Osteocyte (in vitro differentiated cells): Measurements from ENCODE around the gene CD48. TPM values are rescaled to one million over a fixed set of nuclear protein-coding genes. Genes with fewer than 3 reads are reported as not detected.
"Not testable (repeated sequence)": the region's sequence is repeated elsewhere in the genome, so short reads cannot be mapped to it uniquely, and the experiment has no call there.

Experiments
- DNase-seq: peaks from one replicate; pipeline ENCODE4 v3.0.0; 2021; ENCODE audit warnings: mixed read lengths; ENCODE audit not compliant: unreplicated experiment; ENCODE audit errors: extremely low spot score
- H3K27ac Mint-ChIP-seq: one replicate; pipeline ENCODE4 v1.8.0; 2021; ENCODE audit warnings: mild to moderate bottlenecking, mixed read lengths; ENCODE audit not compliant: unreplicated experiment
- H3K27me3 Mint-ChIP-seq: one replicate; pipeline ENCODE4 v1.8.0; 2021; ENCODE audit warnings: mixed read lengths; ENCODE audit not compliant: unreplicated experiment
- H3K36me3 Mint-ChIP-seq: one replicate; pipeline ENCODE4 v1.8.0; 2021; ENCODE audit warnings: mixed read lengths; ENCODE audit not compliant: unreplicated experiment
- H3K4me1 Mint-ChIP-seq: one replicate; pipeline ENCODE4 v1.8.0; 2021; ENCODE audit warnings: mixed read lengths; ENCODE audit not compliant: unreplicated experiment
- H3K4me3 Mint-ChIP-seq: one replicate; pipeline ENCODE4 v1.8.0; 2021; ENCODE audit warnings: mild to moderate bottlenecking, moderate library complexity, mixed read lengths; ENCODE audit not compliant: unreplicated experiment
- H3K9me3 Mint-ChIP-seq: one replicate; pipeline ENCODE4 v1.8.0; 2021; ENCODE audit warnings: mixed read lengths; ENCODE audit not compliant: unreplicated experiment
- CTCF ChIP-seq: fragments of 200-600 bp; sonication (generic); IDR thresholded peaks from 2 replicates; pipeline ENCODE4 v1.5.0; 2021; ENCODE audit warnings: antibody characterized with exemption, mild to moderate bottlenecking, moderate library complexity
- total RNA-seq: library from RNA; stranded (reverse); gene quantifications from 2 replicates; pipeline ENCODE4 v1.2.1, GENCODE V29; 2021

Gene CD48
- total RNA-seq, 1 donor from 2014 or later = not detected

DNA sequence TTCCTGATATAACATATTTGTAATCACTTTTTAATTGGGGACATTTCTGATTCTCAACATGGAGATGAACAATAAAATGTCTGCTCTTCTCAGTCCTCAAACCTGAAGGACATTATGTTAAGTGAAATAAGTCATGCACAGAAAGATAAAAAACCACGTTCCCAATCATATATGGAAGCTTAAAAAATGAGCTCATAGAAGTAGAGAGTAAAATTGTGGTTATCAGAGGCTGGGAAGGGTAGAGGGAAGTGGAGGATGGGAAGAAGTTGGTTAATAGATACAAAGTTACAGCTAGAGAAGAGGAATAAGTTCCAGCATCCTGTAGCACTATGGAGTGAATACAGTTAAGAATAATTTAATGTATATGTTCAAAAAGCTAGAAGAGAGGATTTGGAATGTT, 1.5 kb upstream of the CD48 start:
- H3K9me3 Mint-ChIP-seq = no peaks in the 10 kb centered on the region
- TF ChIP-seq CTCF = no peak
- H3K27me3 Mint-ChIP-seq = peaks cover 2% of the 10 kb centered on the region
- no peak overlapping the region for H3K27ac Mint-ChIP-seq
- H3K36me3 Mint-ChIP-seq = no peaks in the 10 kb centered on the region
- no peaks in the 10 kb centered on the region for H3K4me1 Mint-ChIP-seq
- DNase-seq = no peak
- H3K4me3 Mint-ChIP-seq = no peak overlapping the region

- not testable (repeated sequence) for H3K27ac Mint-ChIP-seq, DNase-seq, H3K4me3 Mint-ChIP-seq, H3K27me3 Mint-ChIP-seq, H3K4me1 Mint-ChIP-seq, H3K9me3 Mint-ChIP-seq, H3K36me3 Mint-ChIP-seq
Observed at GRCh38 chr1:160712525-160713080, 981 bp upstream of the CD48 start.

- no peak for DNase-seq
- no peaks in the 10 kb centered on the region for H3K4me1 Mint-ChIP-seq
- H3K36me3 Mint-ChIP-seq = no peaks in the 10 kb centered on the region
- H3K27ac Mint-ChIP-seq = no peak overlapping the region
- no peaks in the 10 kb centered on the region for H3K27me3 Mint-ChIP-seq
- TF ChIP-seq CTCF = no peak
- H3K4me3 Mint-ChIP-seq = no peak overlapping the region
- H3K9me3 Mint-ChIP-seq = no peaks in the 10 kb centered on the region
Observed at GRCh38 chr1:160711276-160711601, 383 bp downstream of the CD48 start.

DNA sequence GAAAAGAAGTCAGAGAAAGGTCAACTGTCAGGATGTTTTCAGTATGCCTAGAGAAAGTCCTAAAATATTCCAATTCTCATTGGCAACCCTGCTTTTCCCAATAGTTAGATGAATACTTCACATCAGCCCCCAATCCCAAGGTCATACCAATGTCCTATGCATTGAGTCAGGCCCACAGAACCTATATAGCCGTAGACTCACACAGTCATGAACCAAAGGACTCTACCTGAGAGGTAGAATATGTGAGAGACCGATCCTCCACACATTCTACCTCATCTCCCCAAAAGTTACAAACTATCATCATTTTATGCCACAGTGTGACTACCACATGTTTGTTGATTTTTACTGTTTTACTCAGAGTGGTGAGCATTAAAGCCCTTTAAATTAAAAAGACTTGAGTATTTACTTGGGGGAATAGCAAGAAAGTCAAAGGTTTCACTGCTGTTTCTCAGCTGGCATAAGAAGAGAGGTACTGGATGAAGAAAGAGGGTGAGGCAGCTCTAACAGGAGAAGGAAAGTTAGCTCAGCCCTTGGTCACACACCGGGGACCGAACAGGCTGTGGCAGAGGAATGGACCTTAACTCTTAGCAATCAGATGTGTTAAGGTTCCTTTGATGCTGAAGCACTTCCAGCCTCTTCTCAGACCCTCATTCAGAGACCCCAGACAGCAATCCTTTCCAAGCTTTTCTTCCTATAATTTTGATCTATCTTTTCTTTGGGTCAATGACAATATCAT, 937 bp downstream of the CD48 start:
- no peak for DNase-seq
- H3K36me3 Mint-ChIP-seq = no peaks in the 10 kb centered on the region
- no peak overlapping the region for H3K27ac Mint-ChIP-seq
- no peaks in the 10 kb centered on the region for H3K9me3 Mint-ChIP-seq
- H3K4me3 Mint-ChIP-seq = no peak overlapping the region
- no peak for TF ChIP-seq CTCF
- peaks cover 2% of the 10 kb centered on the region for H3K27me3 Mint-ChIP-seq
- H3K4me1 Mint-ChIP-seq = no peaks in the 10 kb centered on the region

GRCh38 chr1:160709715-160710114, 1.9 kb downstream of the CD48 start:
- no peak overlapping the region for H3K27ac Mint-ChIP-seq
- H3K36me3 Mint-ChIP-seq = no peaks in the 10 kb centered on the region
- no peak for DNase-seq
- TF ChIP-seq CTCF = no peak
- no peaks in the 10 kb centered on the region for H3K9me3 Mint-ChIP-seq
- H3K4me1 Mint-ChIP-seq = no peaks in the 10 kb centered on the region
- H3K4me3 Mint-ChIP-seq = no peak overlapping the region
- H3K27me3 Mint-ChIP-seq = peaks cover 2% of the 10 kb centered on the region
